ENCODE results near the gene SGSM2. TPM values are rescaled to one million over a fixed set of nuclear protein-coding genes. Genes with fewer than 3 reads are reported as not detected.

Gene SGSM2
- 35.4 TPM for polyA plus RNA-seq (2012; ENCODE audit: low read depth, missing spikeins)

- FAIRE-seq (no peak), DNase-seq (ENCODE audit: insufficient read length, low spot score) (peak; percentile 81)
- TF ChIP-seq POLR2AphosphoS5 (IDR thresholded peaks at IDR 0.05; ENCODE audit: low read depth, low read length) (no peak), PAX5 (IDR thresholded peaks at IDR 0.05; ENCODE audit: insufficient read depth, low read length, severe bottlenecking) (no peak), SPI1 (IDR thresholded peaks at IDR 0.05; ENCODE audit: low read depth, low read length) (no peak), TAF1 (IDR thresholded peaks at IDR 0.05; ENCODE audit: low read depth, low read length) (no peak), POLR2A (IDR thresholded peaks at IDR 0.05; ENCODE audit: low read depth, low read length) (no peak), POU2F2 (IDR thresholded peaks at IDR 0.05; ENCODE audit: low read depth, low read length) (no peak)
Measured at GRCh38 chr17:2336852-2337543, at the start of gene SGSM2. Gene SGSM2 (plus strand): TSS chr17:2337501. CDS start chr17:2337689, 188 bp downstream.

GRCh38 chr17:2289878-2290478 lies 47.3 kb upstream of the SGSM2 start:
- FAIRE-seq (peak; percentile 69), DNase-seq (ENCODE audit: insufficient read length, low spot score) (no peak)
- TF ChIP-seq POU2F2 (IDR thresholded peaks at IDR 0.05; ENCODE audit: low read depth, low read length) (no peak), SPI1 (IDR thresholded peaks at IDR 0.05; ENCODE audit: low read depth, low read length) (no peak), TAF1 (IDR thresholded peaks at IDR 0.05; ENCODE audit: low read depth, low read length) (no peak), POLR2AphosphoS5 (IDR thresholded peaks at IDR 0.05; ENCODE audit: low read depth, low read length) (no peak), POLR2A (IDR thresholded peaks at IDR 0.05; ENCODE audit: low read depth, low read length) (no peak), PAX5 (IDR thresholded peaks at IDR 0.05; ENCODE audit: insufficient read depth, low read length, severe bottlenecking) (no peak)

DNA sequence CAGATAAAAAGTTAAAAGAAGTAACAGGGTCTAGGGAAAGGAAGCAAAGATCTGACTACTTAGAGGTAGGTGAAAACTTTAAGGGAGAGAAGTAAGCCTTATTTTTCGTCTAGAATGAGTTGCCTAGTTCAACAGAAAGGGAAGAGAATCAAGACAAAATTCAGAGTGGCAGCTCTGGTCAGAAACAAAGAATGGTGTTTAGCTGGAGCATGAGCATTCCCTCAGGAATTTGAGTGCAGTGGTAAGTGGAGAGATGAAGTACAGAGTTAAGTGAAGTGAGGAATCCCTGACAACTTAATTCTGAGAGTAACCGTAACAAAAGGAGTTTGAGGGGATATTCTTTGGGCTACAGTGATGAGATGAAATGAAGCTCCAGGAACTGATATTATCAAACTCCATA lies 45.2 kb upstream of the SGSM2 start:
- TF ChIP-seq POLR2AphosphoS5 (IDR thresholded peaks at IDR 0.05; ENCODE audit: low read depth, low read length) (no peak), TAF1 (IDR thresholded peaks at IDR 0.05; ENCODE audit: low read depth, low read length) (no peak), POLR2A (IDR thresholded peaks at IDR 0.05; ENCODE audit: low read depth, low read length) (no peak), SPI1 (IDR thresholded peaks at IDR 0.05; ENCODE audit: low read depth, low read length) (no peak), POU2F2 (IDR thresholded peaks at IDR 0.05; ENCODE audit: low read depth, low read length) (no peak), PAX5 (IDR thresholded peaks at IDR 0.05; ENCODE audit: insufficient read depth, low read length, severe bottlenecking) (no peak)
- DNase-seq (ENCODE audit: insufficient read length, low spot score) (no peak), FAIRE-seq (no peak)

GRCh38 chr17:2295575-2295974 lies 41.7 kb upstream of the SGSM2 start:
- FAIRE-seq (peak; percentile 68), DNase-seq (ENCODE audit: insufficient read length, low spot score) (peak; percentile 30)
- TF ChIP-seq PAX5 (IDR thresholded peaks at IDR 0.05; ENCODE audit: insufficient read depth, low read length, severe bottlenecking), result no peak
- no peak for TF ChIP-seq POLR2AphosphoS5 (IDR thresholded peaks at IDR 0.05; ENCODE audit: low read depth, low read length)
- no peak for TF ChIP-seq POU2F2 (IDR thresholded peaks at IDR 0.05; ENCODE audit: low read depth, low read length)
- TF ChIP-seq POLR2A (IDR thresholded peaks at IDR 0.05; ENCODE audit: low read depth, low read length), result no peak
- TF ChIP-seq SPI1 (IDR thresholded peaks at IDR 0.05; ENCODE audit: low read depth, low read length), result no peak

GRCh38 chr17:2297023-2297422 lies 40.3 kb upstream of the SGSM2 start:
- TF ChIP-seq POLR2AphosphoS5 (IDR thresholded peaks at IDR 0.05; ENCODE audit: low read depth, low read length), result no peak
- TF ChIP-seq PAX5 (IDR thresholded peaks at IDR 0.05; ENCODE audit: insufficient read depth, low read length, severe bottlenecking), result no peak
- no peak for TF ChIP-seq SPI1 (IDR thresholded peaks at IDR 0.05; ENCODE audit: low read depth, low read length)
- TF ChIP-seq TAF1 (IDR thresholded peaks at IDR 0.05; ENCODE audit: low read depth, low read length), result no peak
- no peak for TF ChIP-seq POU2F2 (IDR thresholded peaks at IDR 0.05; ENCODE audit: low read depth, low read length)
- TF ChIP-seq POLR2A (IDR thresholded peaks at IDR 0.05; ENCODE audit: low read depth, low read length), result no peak
- FAIRE-seq, result no peak
- DNase-seq (ENCODE audit: insufficient read length, low spot score), result no peak

- TF ChIP-seq POLR2A (IDR thresholded peaks at IDR 0.05; ENCODE audit: low read depth, low read length) (no peak), SPI1 (IDR thresholded peaks at IDR 0.05; ENCODE audit: low read depth, low read length) (no peak), PAX5 (IDR thresholded peaks at IDR 0.05; ENCODE audit: insufficient read depth, low read length, severe bottlenecking) (no peak), POLR2AphosphoS5 (IDR thresholded peaks at IDR 0.05; ENCODE audit: low read depth, low read length) (no peak), TAF1 (IDR thresholded peaks at IDR 0.05; ENCODE audit: low read depth, low read length) (no peak), POU2F2 (IDR thresholded peaks at IDR 0.05; ENCODE audit: low read depth, low read length) (no peak)
- DNase-seq (ENCODE audit: insufficient read length, low spot score) (no peak), FAIRE-seq (no peak)
Measured at GRCh38 chr17:2299136-2299535, 38.2 kb upstream of the SGSM2 start.

- FAIRE-seq (no peak), DNase-seq (ENCODE audit: insufficient read length, low spot score) (no peak)
- TF ChIP-seq PAX5 (IDR thresholded peaks at IDR 0.05; ENCODE audit: insufficient read depth, low read length, severe bottlenecking) (no peak), SPI1 (IDR thresholded peaks at IDR 0.05; ENCODE audit: low read depth, low read length) (no peak), POU2F2 (IDR thresholded peaks at IDR 0.05; ENCODE audit: low read depth, low read length) (no peak), TAF1 (IDR thresholded peaks at IDR 0.05; ENCODE audit: low read depth, low read length) (no peak), POLR2A (IDR thresholded peaks at IDR 0.05; ENCODE audit: low read depth, low read length) (no peak), POLR2AphosphoS5 (IDR thresholded peaks at IDR 0.05; ENCODE audit: low read depth, low read length) (no peak)
Measured at GRCh38 chr17:2299756-2300155, 37.5 kb upstream of the SGSM2 start.

DNA sequence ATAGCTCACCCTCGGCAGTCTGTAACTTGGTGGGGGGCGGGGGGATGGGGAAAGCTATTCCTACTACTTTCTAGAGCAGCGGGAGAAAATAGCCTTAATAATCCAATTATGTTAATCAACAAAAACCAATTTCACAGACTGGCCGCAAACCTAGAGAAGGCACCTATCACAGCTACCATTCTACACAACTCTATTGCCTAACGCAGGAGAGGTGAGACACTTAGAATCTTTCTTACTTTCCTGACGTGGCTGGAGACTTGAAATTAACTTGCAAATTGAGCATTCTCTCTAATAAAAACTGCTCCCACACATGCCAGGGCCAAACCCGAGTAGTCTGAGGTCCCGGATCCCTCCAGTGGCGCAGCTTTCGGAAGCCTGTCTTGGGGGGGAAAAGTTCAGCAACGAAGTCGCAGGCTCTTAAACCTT lies 34.5 kb upstream of the SGSM2 start:
- FAIRE-seq (peak; percentile 55), DNase-seq (ENCODE audit: insufficient read length, low spot score) (no peak)
- TF ChIP-seq POLR2A (IDR thresholded peaks at IDR 0.05; ENCODE audit: low read depth, low read length) (no peak), TAF1 (IDR thresholded peaks at IDR 0.05; ENCODE audit: low read depth, low read length) (no peak), PAX5 (IDR thresholded peaks at IDR 0.05; ENCODE audit: insufficient read depth, low read length, severe bottlenecking) (no peak), SPI1 (IDR thresholded peaks at IDR 0.05; ENCODE audit: low read depth, low read length) (no peak), POU2F2 (IDR thresholded peaks at IDR 0.05; ENCODE audit: low read depth, low read length) (no peak), POLR2AphosphoS5 (IDR thresholded peaks at IDR 0.05; ENCODE audit: low read depth, low read length) (no peak)

Measured in GM12891 (cell line).